ENCODE results near the gene UCK2. TPM values are rescaled to one million over a fixed set of nuclear protein-coding genes. Genes with fewer than 3 reads are reported as not detected.

UCK2 gene
- total and polyA plus RNA-seq, 12 donors = 5.4 to 22.7 (median 14.0) TPM

DNA sequence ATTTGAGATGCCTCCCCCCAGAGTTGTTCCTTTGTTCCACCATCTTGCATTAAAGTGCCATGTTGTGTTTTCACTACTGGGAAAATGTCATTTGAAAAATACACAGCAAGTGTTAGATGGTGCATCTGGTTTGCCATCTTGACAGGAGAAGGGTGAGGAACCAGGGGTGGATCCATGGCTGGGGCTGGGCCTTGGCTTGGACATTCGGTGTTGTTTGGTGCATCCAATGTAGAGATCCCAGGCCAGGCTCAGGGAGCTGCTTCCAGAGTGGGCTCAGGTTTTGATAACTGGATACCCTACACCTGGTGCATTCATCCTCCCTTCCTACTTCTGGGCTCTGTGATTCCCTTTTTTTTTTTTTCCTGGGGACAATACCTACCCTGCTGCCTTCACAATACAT is 103.5 kb downstream of the UCK2 start:
- TF ChIP-seq POLR2A (IDR thresholded peaks at IDR 0.05) = no peak
- TF ChIP-seq, protein P1, sequence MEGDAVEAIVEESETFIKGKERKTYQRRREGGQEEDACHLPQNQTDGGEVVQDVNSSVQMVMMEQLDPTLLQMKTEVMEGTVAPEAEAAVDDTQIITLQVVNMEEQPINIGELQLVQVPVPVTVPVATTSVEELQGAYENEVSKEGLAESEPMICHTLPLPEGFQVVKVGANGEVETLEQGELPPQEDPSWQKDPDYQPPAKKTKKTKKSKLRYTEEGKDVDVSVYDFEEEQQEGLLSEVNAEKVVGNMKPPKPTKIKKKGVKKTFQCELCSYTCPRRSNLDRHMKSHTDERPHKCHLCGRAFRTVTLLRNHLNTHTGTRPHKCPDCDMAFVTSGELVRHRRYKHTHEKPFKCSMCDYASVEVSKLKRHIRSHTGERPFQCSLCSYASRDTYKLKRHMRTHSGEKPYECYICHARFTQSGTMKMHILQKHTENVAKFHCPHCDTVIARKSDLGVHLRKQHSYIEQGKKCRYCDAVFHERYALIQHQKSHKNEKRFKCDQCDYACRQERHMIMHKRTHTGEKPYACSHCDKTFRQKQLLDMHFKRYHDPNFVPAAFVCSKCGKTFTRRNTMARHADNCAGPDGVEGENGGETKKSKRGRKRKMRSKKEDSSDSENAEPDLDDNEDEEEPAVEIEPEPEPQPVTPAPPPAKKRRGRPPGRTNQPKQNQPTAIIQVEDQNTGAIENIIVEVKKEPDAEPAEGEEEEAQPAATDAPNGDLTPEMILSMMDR (IDR thresholded peaks at IDR 0.05) = no peak
- WGBS, 4 donors = 70 to 100% (median 93%) methylated on average over 1 of the region's 1 CpG
- Histone ChIP-seq H3K4me3 (no peak overlapping the region), H3K9me3 (replicated peaks in 1 of 3) (no peaks in the 10 kb centered on the region), H3K4me1 (replicated peaks in 1 of 2) (no peaks in the 10 kb centered on the region), H3K27me3 (no peaks in the 10 kb centered on the region), H3K27ac (no peak overlapping the region), H3K36me3 (replicated peaks in 1 of 2) (no peaks in the 10 kb centered on the region)
- no peak for DNase-seq
- intact Hi-C loops (cut with DNase I) = loop anchor here in 1 of 2 donors (10.0 kb wide), 1 partner anchor 234 kb away; the partner anchor contains the start of gene FAM78B

DNA sequence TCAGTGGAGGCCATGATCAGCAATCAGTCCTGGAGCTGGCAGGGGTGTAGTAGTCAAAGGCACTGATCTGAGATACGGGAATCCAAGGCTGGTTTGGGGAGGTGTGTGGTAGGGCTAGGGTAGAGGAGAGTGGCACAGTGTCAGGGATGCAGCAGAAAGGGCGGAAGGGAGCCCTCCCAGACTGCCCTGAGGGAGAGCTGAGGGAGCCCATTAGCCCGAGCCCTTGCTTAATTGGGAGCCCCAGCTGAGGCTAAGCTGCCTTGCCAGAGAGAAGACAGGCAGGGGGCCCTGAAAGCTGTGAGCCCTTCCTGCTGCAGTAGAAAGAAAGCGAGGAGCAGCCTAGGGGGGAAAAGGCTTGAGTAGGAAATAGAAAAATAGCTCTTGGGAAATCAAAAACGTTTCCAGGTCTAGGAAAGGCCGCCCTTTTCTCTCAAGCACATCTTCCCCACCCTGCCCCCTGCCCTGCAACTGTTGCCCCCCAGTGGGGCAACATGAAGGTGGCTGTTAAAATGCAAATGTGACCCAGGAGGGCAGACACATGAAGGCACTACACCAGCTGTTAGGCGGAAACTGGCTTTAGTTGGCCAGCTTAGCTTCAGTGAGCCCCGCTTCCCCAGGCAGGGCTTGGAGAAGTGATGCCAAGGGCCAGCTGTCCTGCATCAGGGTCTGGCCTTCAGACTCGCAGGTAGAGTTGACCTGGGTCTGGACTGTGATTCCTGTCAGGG is 106.2 kb downstream of the UCK2 start:
- Histone ChIP-seq H3K27ac (no peak overlapping the region), H3K27me3 (no peaks in the 10 kb centered on the region), H3K9me3 (replicated peaks in 1 of 3) (no peaks in the 10 kb centered on the region), H3K36me3 (replicated peaks in 1 of 2) (no peaks in the 10 kb centered on the region), H3K4me1 (replicated peaks in 1 of 2) (no peaks in the 10 kb centered on the region), H3K4me3 (no peak overlapping the region)
- DNase-seq = no peak
- TF ChIP-seq, protein P1 (IDR thresholded peaks at IDR 0.05) = no peak
- no peak for TF ChIP-seq POLR2A (IDR thresholded peaks at IDR 0.05)
- intact Hi-C loops (cut with DNase I) = loop anchor here in 1 of 2 donors (10.0 kb wide), 1 partner anchor 231 kb away; the partner anchor contains the start of gene FAM78B
- 69 to 71% (median 70%) methylated on average over 7 to 9 of the region's 9 CpGs for WGBS, 4 donors

DNA sequence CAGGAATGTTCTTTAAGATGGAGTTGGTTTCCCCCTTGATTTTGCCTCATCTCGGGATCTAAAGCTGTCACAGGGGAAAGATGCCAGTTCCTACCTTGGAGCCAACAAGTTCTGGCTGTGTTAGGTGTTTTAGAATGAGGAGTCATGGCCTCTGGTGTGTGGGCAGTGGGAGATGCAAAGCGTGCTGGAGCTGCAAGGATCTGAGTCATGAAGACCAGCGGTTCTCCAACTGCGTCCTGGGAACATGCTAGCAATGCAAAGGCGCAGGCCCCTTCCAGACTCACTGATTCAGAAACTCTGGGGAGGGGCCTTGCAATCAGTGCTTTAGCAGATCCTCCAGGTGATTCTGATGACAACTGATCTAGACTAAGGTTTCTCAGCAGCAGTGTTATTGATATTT is 109.1 kb downstream of the UCK2 start:
- Histone ChIP-seq H3K27me3 (no peaks in the 10 kb centered on the region), H3K27ac (no peak overlapping the region), H3K9me3 (replicated peaks in 1 of 3) (no peaks in the 10 kb centered on the region), H3K4me1 (replicated peaks in 1 of 2) (no peaks in the 10 kb centered on the region), H3K4me3 (no peak overlapping the region), H3K36me3 (replicated peaks in 1 of 2) (no peaks in the 10 kb centered on the region)
- TF ChIP-seq, protein P1 (IDR thresholded peaks at IDR 0.05) = no peak
- TF ChIP-seq POLR2A (IDR thresholded peaks at IDR 0.05) = no peak
- WGBS, 4 donors = 57 to 92% (median 88%) methylated on average over 1 to 5 of the region's 5 CpGs
- intact Hi-C loops (cut with DNase I) = loop anchor here in 1 of 2 donors (10.0 kb wide), 1 partner anchor 228 kb away; the partner anchor contains the start of gene FAM78B
- no peak for DNase-seq

GRCh38 chr1:165937829-165938228 is 110.4 kb downstream of the UCK2 start:
- Histone ChIP-seq H3K9me3 (replicated peaks in 1 of 3) (no peaks in the 10 kb centered on the region), H3K27ac (no peak overlapping the region), H3K4me3 (no peak overlapping the region), H3K4me1 (replicated peaks in 1 of 2) (no peaks in the 10 kb centered on the region), H3K27me3 (no peaks in the 10 kb centered on the region), H3K36me3 (replicated peaks in 1 of 2) (no peaks in the 10 kb centered on the region)
- intact Hi-C loops (cut with DNase I) = loop anchor here in 1 of 2 donors (10.0 kb wide), 1 partner anchor 227 kb away; the partner anchor contains the start of gene FAM78B
- no peak for DNase-seq
- TF ChIP-seq, protein P1 (IDR thresholded peaks at IDR 0.05) = no peak
- no peak for TF ChIP-seq POLR2A (IDR thresholded peaks at IDR 0.05)
- WGBS, 4 donors = 75 to 87% (median 84%) methylated on average over 2 of the region's 2 CpGs

All from adrenal gland (tissue), 12 donors.